DND-41 (cell line): Measurements from ENCODE around the gene HLA-B.
"Not testable (repeated sequence)": the region's sequence is repeated elsewhere in the genome, so short reads cannot be mapped to it uniquely, and the experiment has no call there.

Experiments used
- ATAC-seq: fragments of 200-7000 bp; cut with Tn5 transposase; 3 replicates; pipeline ENCODE4 v1.9.1; 2021; ENCODE audit warnings: low read depth; ENCODE audit not compliant: insufficient read depth
- DNase-seq: peaks from one replicate; pipeline ENCODE4 v3.0.0-alpha.2; 2020
- H2AFZ ChIP-seq: 2 replicates; pipeline ENCODE4 v1.6.0; 2012; ENCODE audit warnings: low read depth, low read length
- H3K27ac ChIP-seq: 2 replicates; pipeline ENCODE4 v1.5.1; 2012; ENCODE audit warnings: low read length, inconsistent platforms
- H3K27me3 ChIP-seq: fragments of 200-600 bp; sonication (generic); 2 replicates; pipeline ENCODE4 v1.6.0; 2012; ENCODE audit warnings: low read length, mild to moderate bottlenecking, inconsistent platforms; ENCODE audit not compliant: insufficient read depth, poor library complexity
- H3K36me3 ChIP-seq: 2 replicates; pipeline ENCODE4 v1.5.1; 2012; ENCODE audit warnings: low read length, inconsistent platforms; ENCODE audit not compliant: insufficient read depth
- H3K4me1 ChIP-seq: 2 replicates; pipeline ENCODE4 v1.5.1; 2012; ENCODE audit warnings: mild to moderate bottlenecking, low read length; ENCODE audit not compliant: insufficient read depth
- H3K4me2 ChIP-seq: 2 replicates; pipeline ENCODE4 v1.6.0; 2012; ENCODE audit warnings: mild to moderate bottlenecking, moderate library complexity, low read length, inconsistent platforms; ENCODE audit not compliant: insufficient read depth
- H3K4me3 ChIP-seq, 2 experiments: fragments of 200-600 bp in 1 of 2; shearing (Covaris generic) in 1 of 2; 2 replicates each; pipeline ENCODE4 v1.5.1; 2012 to 2016; ENCODE audit warnings: inconsistent platforms in 2 of 2, low read length in 2 of 2, mild to moderate bottlenecking in 2 of 2, low read depth in 1 of 2, moderate library complexity in 1 of 2
- H3K79me2 ChIP-seq: 2 replicates; pipeline ENCODE4 v1.6.0; 2012; ENCODE audit warnings: low read length, inconsistent platforms; ENCODE audit not compliant: insufficient read depth
- H3K9ac ChIP-seq: 2 replicates; pipeline ENCODE4 v1.6.0; 2012; ENCODE audit warnings: low read depth, mild to moderate bottlenecking, inconsistent platforms, low read length, moderate library complexity
- H3K9me3 ChIP-seq: 2 replicates; pipeline ENCODE4 v1.5.1; 2012; ENCODE audit warnings: low read length, moderate library complexity, mild to moderate bottlenecking, inconsistent platforms; ENCODE audit not compliant: insufficient read depth, severe bottlenecking
- H4K20me1 ChIP-seq: 2 replicates; pipeline ENCODE4 v1.6.0; 2012; ENCODE audit warnings: low read length; ENCODE audit not compliant: insufficient read depth
- EZH2 ChIP-seq: IDR thresholded peaks from 3 replicates; pipeline ENCODE4 v1.6.1; 2012; ENCODE audit warnings: borderline replicate concordance, low read depth, mild to moderate bottlenecking, moderate library complexity, low read length, inconsistent platforms; ENCODE audit not compliant: severe bottlenecking
- TF ChIP-seq, protein P1 (sequence below): IDR thresholded peaks from 2 replicates; pipeline ENCODE4 v1.5.1; 2012; ENCODE audit warnings: borderline replicate concordance, low read length, moderate library complexity, mild to moderate bottlenecking; ENCODE audit not compliant: poor library complexity, severe bottlenecking; ENCODE audit errors: extremely low read depth

The HLA-B gene

DNA sequence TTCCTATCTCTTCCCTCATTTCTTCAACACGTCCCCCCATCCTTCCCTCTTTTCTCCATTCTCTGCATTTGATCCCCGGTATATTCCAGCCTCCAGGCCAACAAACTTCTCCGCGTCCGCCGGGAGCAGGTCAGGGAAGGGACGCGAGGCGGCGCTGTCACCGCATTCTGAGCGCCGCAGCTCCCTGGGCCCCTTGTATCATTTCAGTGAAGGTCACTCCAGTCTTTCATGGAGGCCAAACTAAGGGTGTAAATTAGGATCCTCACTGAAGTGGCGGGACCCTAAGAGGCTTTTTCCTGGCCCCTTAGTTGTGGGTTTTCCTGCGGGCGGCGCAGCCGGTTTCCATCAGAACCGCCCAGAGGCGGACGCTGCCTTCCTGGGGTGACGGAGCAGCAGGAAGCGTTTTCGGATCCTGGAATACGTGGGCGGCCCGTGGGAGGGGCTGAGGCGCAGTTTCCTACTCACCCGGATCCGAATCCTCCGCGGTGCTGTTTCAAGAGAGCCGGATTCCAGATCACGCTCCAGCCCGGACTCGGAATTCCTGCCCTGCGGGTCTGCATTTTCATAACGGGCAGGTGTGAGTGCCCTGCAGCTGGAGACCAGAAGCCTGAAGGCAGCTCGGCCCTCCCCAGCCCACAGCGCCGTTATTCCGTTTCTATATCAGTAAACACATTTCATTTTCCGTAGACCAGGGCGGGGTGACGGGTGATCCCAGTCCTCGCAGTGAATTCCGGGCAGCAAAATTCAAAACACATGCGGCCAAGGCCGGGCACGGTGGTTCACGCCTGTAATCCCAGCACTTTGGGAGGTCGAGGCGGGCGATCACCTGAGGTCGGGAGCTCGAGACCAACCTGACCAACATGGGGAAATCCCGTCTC, 42.8 kb upstream of the HLA-B start:
- ATAC-seq (peak; percentile 49), DNase-seq (peak; percentile 79)
- peak overlapping the region; percentile 90 for H3K27ac ChIP-seq
- peaks cover 53% of the 10 kb centered on the region for H3K79me2 ChIP-seq
- peak overlapping the region; percentile 79 for H3K4me2 ChIP-seq
- TF ChIP-seq, protein P1, sequence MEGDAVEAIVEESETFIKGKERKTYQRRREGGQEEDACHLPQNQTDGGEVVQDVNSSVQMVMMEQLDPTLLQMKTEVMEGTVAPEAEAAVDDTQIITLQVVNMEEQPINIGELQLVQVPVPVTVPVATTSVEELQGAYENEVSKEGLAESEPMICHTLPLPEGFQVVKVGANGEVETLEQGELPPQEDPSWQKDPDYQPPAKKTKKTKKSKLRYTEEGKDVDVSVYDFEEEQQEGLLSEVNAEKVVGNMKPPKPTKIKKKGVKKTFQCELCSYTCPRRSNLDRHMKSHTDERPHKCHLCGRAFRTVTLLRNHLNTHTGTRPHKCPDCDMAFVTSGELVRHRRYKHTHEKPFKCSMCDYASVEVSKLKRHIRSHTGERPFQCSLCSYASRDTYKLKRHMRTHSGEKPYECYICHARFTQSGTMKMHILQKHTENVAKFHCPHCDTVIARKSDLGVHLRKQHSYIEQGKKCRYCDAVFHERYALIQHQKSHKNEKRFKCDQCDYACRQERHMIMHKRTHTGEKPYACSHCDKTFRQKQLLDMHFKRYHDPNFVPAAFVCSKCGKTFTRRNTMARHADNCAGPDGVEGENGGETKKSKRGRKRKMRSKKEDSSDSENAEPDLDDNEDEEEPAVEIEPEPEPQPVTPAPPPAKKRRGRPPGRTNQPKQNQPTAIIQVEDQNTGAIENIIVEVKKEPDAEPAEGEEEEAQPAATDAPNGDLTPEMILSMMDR, result peak; percentile 94
- TF ChIP-seq EZH2, result no peak
- no peaks in the 10 kb centered on the region for H3K27me3 ChIP-seq
- H3K36me3 ChIP-seq, result no peaks in the 10 kb centered on the region; the same call in 1 of the 2 replicates
- peak overlapping the region; percentile 85 for H3K9ac ChIP-seq
- peak overlapping the region; percentile 56 to 79 for H3K4me3 ChIP-seq
- H3K4me1 ChIP-seq, result peaks cover 67% of the 10 kb centered on the region
- H2AFZ ChIP-seq, result peak overlapping the region; percentile 85
- H4K20me1 ChIP-seq, result peaks cover 33% of the 10 kb centered on the region
- no peaks in the 10 kb centered on the region for H3K9me3 ChIP-seq

DNA sequence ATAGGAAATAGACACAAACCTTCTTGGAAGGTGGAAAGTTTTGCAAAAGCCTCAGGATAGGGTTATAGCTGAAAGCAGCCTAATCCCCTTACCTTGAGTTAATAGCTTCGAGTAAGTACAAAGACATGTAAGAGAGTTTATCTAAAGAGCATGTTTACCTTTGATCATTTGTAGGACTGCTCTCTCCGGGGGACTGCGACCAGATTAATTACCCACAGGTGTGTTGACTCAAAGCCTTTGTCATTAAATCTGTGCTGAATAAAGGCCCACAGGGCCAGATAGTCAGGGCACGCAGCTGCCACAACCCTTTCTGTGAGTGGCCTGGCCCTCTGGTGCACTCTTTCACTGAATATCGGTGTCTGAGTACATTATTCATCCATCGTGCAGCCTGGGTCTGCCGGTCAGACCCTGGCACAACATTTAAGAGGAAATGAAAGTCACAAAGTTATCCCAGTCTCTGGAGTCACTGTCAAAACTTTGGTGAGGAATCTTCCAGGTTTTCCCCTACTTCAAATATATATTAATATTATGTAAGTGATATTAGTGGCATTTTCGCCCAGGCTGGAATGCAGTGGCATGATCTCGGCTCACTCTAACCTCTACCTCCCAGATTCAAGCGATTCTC, 41.0 kb upstream of the HLA-B start:
- Histone ChIP-seq H4K20me1 (peaks cover 16% of the 10 kb centered on the region), H3K27me3 (no peaks in the 10 kb centered on the region), H2AFZ (no peak overlapping the region), H3K9ac (no peak overlapping the region), H3K4me1 (peaks cover 50% of the 10 kb centered on the region), H3K4me3 (no peak overlapping the region), H3K9me3 (no peaks in the 10 kb centered on the region), H3K36me3 (no peaks in the 10 kb centered on the region; the same call in none of the 2 replicates), H3K79me2 (peaks cover 35% of the 10 kb centered on the region), H3K4me2 (peak overlapping the region; percentile 79; the same call in 1 of the 2 replicates), H3K27ac (no peak overlapping the region)
- TF ChIP-seq EZH2, result no peak
- TF ChIP-seq, protein P1, result no peak
- ATAC-seq, result no peak
- DNase-seq, result no peak

DNA sequence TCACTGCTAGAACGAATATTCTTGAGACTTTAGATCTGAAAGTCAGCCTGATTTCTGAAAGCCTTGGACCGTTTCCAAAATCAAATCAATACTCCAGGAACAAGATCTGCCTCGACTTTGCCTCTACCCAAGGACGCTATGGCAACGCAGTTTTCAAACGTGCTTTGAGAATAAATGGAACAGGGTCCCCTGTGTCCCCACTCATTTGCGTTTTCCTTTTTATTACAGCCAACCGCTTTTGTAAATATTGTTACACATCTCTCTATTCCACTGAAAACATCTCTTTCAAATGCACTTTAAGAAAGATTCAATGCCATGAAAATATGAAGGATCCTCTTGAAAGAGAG, 40.1 kb upstream of the HLA-B start:
- not testable (repeated sequence) for ATAC-seq, H3K9ac ChIP-seq, H2AFZ ChIP-seq, H3K36me3 ChIP-seq, H3K27ac ChIP-seq, H4K20me1 ChIP-seq, DNase-seq, H3K9me3 ChIP-seq, H3K4me3 ChIP-seq, H3K27me3 ChIP-seq
- H3K4me1 ChIP-seq, result peaks cover 41% of the 10 kb centered on the region
- peaks cover 26% of the 10 kb centered on the region for H3K79me2 ChIP-seq
- H3K4me2 ChIP-seq, result peak overlapping the region; percentile 40; the same call in 1 of the 2 replicates

DNA sequence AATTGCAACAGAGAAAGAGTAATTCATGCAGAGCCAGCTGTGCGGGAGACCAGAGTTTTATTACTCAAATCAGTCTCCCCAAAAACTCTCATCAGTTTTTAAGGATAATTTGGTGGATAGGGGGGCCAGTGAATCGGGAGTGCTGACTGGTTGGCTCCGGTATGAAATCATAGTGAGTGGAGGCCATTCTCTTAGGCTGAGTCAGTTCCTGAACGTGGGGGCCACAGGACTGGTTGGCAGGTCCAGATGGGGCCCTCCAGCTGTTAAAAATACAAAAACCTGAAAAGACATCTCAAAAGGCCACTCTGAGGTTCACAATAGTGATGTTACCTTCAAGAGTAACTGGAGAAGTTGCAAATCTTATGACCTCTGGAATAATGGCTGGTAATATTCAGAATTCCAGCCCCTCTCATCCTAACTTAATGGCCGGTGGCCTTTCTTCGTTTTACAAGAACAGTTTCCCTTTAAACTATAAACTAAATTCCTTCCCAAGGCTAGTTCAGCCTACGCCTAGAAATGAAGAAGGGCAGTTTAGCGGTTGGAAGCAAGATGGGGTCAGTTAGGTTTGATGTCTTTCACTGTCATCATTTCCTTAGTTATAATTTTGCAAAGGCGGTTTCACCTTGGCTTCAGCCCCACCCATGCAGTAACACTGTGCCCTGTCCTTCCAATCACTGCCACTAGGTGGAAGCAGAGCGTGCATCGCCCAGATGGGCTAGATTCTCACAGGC, 39.6 kb upstream of the HLA-B start:
- ATAC-seq (peak; percentile 69), DNase-seq (peak; percentile 85)
- Histone ChIP-seq H3K36me3 (no peaks in the 10 kb centered on the region; the same call in none of the 2 replicates), H3K4me3 (no peak overlapping the region), H3K9me3 (no peaks in the 10 kb centered on the region), H4K20me1 (0 out of 2 replicates have a peak, but pooled peaks cover 3% of the 10 kb centered on the region), H3K27me3 (no peaks in the 10 kb centered on the region), H3K4me1 (peaks cover 36% of the 10 kb centered on the region), H3K79me2 (peaks cover 20% of the 10 kb centered on the region), H3K27ac (no peak overlapping the region), H3K9ac (no peak overlapping the region), H2AFZ (no peak overlapping the region), H3K4me2 (peak overlapping the region; percentile 30; the same call in 1 of the 2 replicates)
- TF ChIP-seq, protein P1, result peak; percentile 86
- TF ChIP-seq EZH2, result no peak
